ENCODE measurements around the gene SLC34A2.
"Not testable (repeated sequence)": the region's sequence is repeated elsewhere in the genome, so short reads cannot be mapped to it uniquely, and the experiment has no call there.

SLC34A2 gene

GRCh38 chr4:25638806-25639205 is 16.8 kb upstream of the SLC34A2 start:
- Mint-ChIP-seq H3K27me3 (no peaks in the 10 kb centered on the region), H3K27ac (no peak overlapping the region), H3K36me3 (no peaks in the 10 kb centered on the region), H3K4me3 (no peak overlapping the region), H3K4me1 (no peaks in the 10 kb centered on the region), H3K9me3 (no peaks in the 10 kb centered on the region)
- no peak for ATAC-seq (ENCODE audit: low read depth)
- no peak for DNase-seq (ENCODE audit: low spot score in 2 of 2)

GRCh38 chr4:25650311-25650710 is 5.3 kb upstream of the SLC34A2 start:
- H3K27ac Mint-ChIP-seq = no peak overlapping the region
- H3K4me3 Mint-ChIP-seq = no peak overlapping the region

GRCh38 chr4:25651682-25652081 is 4.0 kb upstream of the SLC34A2 start:
- H3K9me3 Mint-ChIP-seq = no peaks in the 10 kb centered on the region
- no peak for DNase-seq (ENCODE audit: low spot score in 2 of 2)
- H3K36me3 Mint-ChIP-seq = no peaks in the 10 kb centered on the region
- peaks cover 15% of the 10 kb centered on the region for H3K27me3 Mint-ChIP-seq
- peaks cover 3% of the 10 kb centered on the region for H3K4me1 Mint-ChIP-seq
- no peak for ATAC-seq (ENCODE audit: low read depth)
- no peak overlapping the region for H3K27ac Mint-ChIP-seq
- no peak overlapping the region for H3K4me3 Mint-ChIP-seq

More at GRCh38 chr4:25650311-25650710, 5.3 kb upstream of the SLC34A2 start:
- no peaks in the 10 kb centered on the region for H3K9me3 Mint-ChIP-seq
- no peaks in the 10 kb centered on the region for H3K4me1 Mint-ChIP-seq
- no peaks in the 10 kb centered on the region for H3K36me3 Mint-ChIP-seq
- DNase-seq (ENCODE audit: low spot score in 2 of 2) = no peak
- H3K27me3 Mint-ChIP-seq = peaks cover 9% of the 10 kb centered on the region
- ATAC-seq (ENCODE audit: low read depth) = no peak

GRCh38 chr4:25654031-25654970 is 1.4 kb upstream of the SLC34A2 start:
- ATAC-seq (ENCODE audit: low read depth) (no peak), DNase-seq (ENCODE audit: low spot score in 2 of 2) (no peak)
- Mint-ChIP-seq H3K9me3 (no peaks in the 10 kb centered on the region), H3K4me3 (peak overlapping the region; percentile 21), H3K4me1 (peaks cover 3% of the 10 kb centered on the region), H3K27ac (no peak overlapping the region), H3K27me3 (peaks cover 16% of the 10 kb centered on the region), H3K36me3 (no peaks in the 10 kb centered on the region)

GRCh38 chr4:25656031-25656430 is 380 bp downstream of the SLC34A2 start:
- H3K36me3 Mint-ChIP-seq = no peaks in the 10 kb centered on the region
- peaks cover 16% of the 10 kb centered on the region for H3K27me3 Mint-ChIP-seq
- no peaks in the 10 kb centered on the region for H3K9me3 Mint-ChIP-seq
- H3K4me3 Mint-ChIP-seq = peak overlapping the region; percentile 3
- ATAC-seq (ENCODE audit: low read depth) (no peak), DNase-seq (ENCODE audit: low spot score in 2 of 2) (no peak)
- no peak overlapping the region for H3K27ac Mint-ChIP-seq
- peaks cover 3% of the 10 kb centered on the region for H3K4me1 Mint-ChIP-seq

- no peaks in the 10 kb centered on the region for H3K9me3 Mint-ChIP-seq
- ATAC-seq (ENCODE audit: low read depth) = no peak
- H3K36me3 Mint-ChIP-seq = no peaks in the 10 kb centered on the region
These were observed 2.7 kb downstream of the SLC34A2 start for GRCh38 chr4:25658357-25658771.

GRCh38 chr4:25658777-25659176 is 3.1 kb downstream of the SLC34A2 start:
- no peak for DNase-seq (ENCODE audit: low spot score in 2 of 2)
- Mint-ChIP-seq H3K36me3 (no peaks in the 10 kb centered on the region), H3K9me3 (no peaks in the 10 kb centered on the region), H3K4me3 (no peak overlapping the region), H3K4me1 (peaks cover 3% of the 10 kb centered on the region), H3K27ac (no peak overlapping the region), H3K27me3 (peaks cover 16% of the 10 kb centered on the region)
- no peak for ATAC-seq (ENCODE audit: low read depth)

More at GRCh38 chr4:25658357-25658771, 2.7 kb downstream of the SLC34A2 start:
- Mint-ChIP-seq H3K4me3 (no peak overlapping the region), H3K4me1 (peaks cover 3% of the 10 kb centered on the region), H3K27me3 (peaks cover 16% of the 10 kb centered on the region), H3K27ac (no peak overlapping the region)
- no peak for DNase-seq (ENCODE audit: low spot score in 2 of 2)

- not testable (repeated sequence) for ATAC-seq (ENCODE audit: low read depth); H3K4me3 Mint-ChIP-seq; H3K36me3 Mint-ChIP-seq; H3K4me1 Mint-ChIP-seq; DNase-seq (ENCODE audit: low spot score in 2 of 2); H3K27ac Mint-ChIP-seq; H3K27me3 Mint-ChIP-seq; H3K9me3 Mint-ChIP-seq
These were observed 5.8 kb downstream of the SLC34A2 start for GRCh38 chr4:25661441-25661840.

- Mint-ChIP-seq H3K36me3 (no peaks in the 10 kb centered on the region), H3K27me3 (peaks cover 5% of the 10 kb centered on the region), H3K9me3 (no peaks in the 10 kb centered on the region), H3K4me3 (no peak overlapping the region), H3K27ac (no peak overlapping the region), H3K4me1 (peaks cover 3% of the 10 kb centered on the region)
- ATAC-seq (ENCODE audit: low read depth) (no peak), DNase-seq (ENCODE audit: low spot score in 2 of 2) (no peak)
These were observed 6.7 kb downstream of the SLC34A2 start for GRCh38 chr4:25662306-25662705.

GRCh38 chr4:25663781-25664180 is 8.1 kb downstream of the SLC34A2 start:
- H3K9me3 Mint-ChIP-seq = no peaks in the 10 kb centered on the region
- DNase-seq (ENCODE audit: low spot score in 2 of 2) = no peak
- H3K4me3 Mint-ChIP-seq = no peak overlapping the region
- no peak overlapping the region for H3K27ac Mint-ChIP-seq
- no peak for ATAC-seq (ENCODE audit: low read depth)
- peaks cover 5% of the 10 kb centered on the region for H3K27me3 Mint-ChIP-seq
- H3K4me1 Mint-ChIP-seq = peaks cover 3% of the 10 kb centered on the region
- H3K36me3 Mint-ChIP-seq = no peaks in the 10 kb centered on the region

- Mint-ChIP-seq H3K27me3 (peaks cover 5% of the 10 kb centered on the region), H3K36me3 (no peaks in the 10 kb centered on the region), H3K4me3 (no peak overlapping the region), H3K9me3 (no peaks in the 10 kb centered on the region), H3K4me1 (peaks cover 3% of the 10 kb centered on the region), H3K27ac (no peak overlapping the region)
- ATAC-seq (ENCODE audit: low read depth) (no peak), DNase-seq (ENCODE audit: low spot score in 2 of 2) (no peak)
These were observed 10.5 kb downstream of the SLC34A2 start for GRCh38 chr4:25666031-25666630.

GRCh38 chr4:25667931-25668557 is 12.4 kb downstream of the SLC34A2 start:
- ATAC-seq (ENCODE audit: low read depth) (no peak), DNase-seq (ENCODE audit: low spot score in 2 of 2) (no peak)
- H3K9me3 Mint-ChIP-seq = no peaks in the 10 kb centered on the region
- H3K27ac Mint-ChIP-seq = no peak overlapping the region
- no peak overlapping the region for H3K4me3 Mint-ChIP-seq
- peaks cover 5% of the 10 kb centered on the region for H3K27me3 Mint-ChIP-seq
- H3K36me3 Mint-ChIP-seq = no peaks in the 10 kb centered on the region
- H3K4me1 Mint-ChIP-seq = peaks cover 3% of the 10 kb centered on the region

- Mint-ChIP-seq H3K36me3 (no peaks in the 10 kb centered on the region), H3K4me1 (no peaks in the 10 kb centered on the region), H3K27me3 (no peaks in the 10 kb centered on the region), H3K27ac (no peak overlapping the region), H3K9me3 (no peaks in the 10 kb centered on the region), H3K4me3 (no peak overlapping the region)
- DNase-seq (ENCODE audit: low spot score in 2 of 2) (no peak), ATAC-seq (ENCODE audit: low read depth) (no peak)
These were observed 15.3 kb downstream of the SLC34A2 start for GRCh38 chr4:25670991-25671390.

GRCh38 chr4:25672756-25673155 is 17.1 kb downstream of the SLC34A2 start:
- H3K36me3 Mint-ChIP-seq = no peaks in the 10 kb centered on the region
- no peaks in the 10 kb centered on the region for H3K27me3 Mint-ChIP-seq
- no peak overlapping the region for H3K27ac Mint-ChIP-seq
- no peak for ATAC-seq (ENCODE audit: low read depth)
- H3K4me3 Mint-ChIP-seq = no peak overlapping the region
- no peaks in the 10 kb centered on the region for H3K4me1 Mint-ChIP-seq
- no peak for DNase-seq (ENCODE audit: low spot score in 2 of 2)
- peaks cover 1% of the 10 kb centered on the region for H3K9me3 Mint-ChIP-seq

All from memory B cell (primary cell).